Prostate gland (tissue), 2 donors: ENCODE measurements around the gene ARFIP1. TPM values are rescaled to one million over a fixed set of nuclear protein-coding genes. Genes with fewer than 3 reads are reported as not detected.
A peak's percentile ranks its signal among the peaks of the same experiment; 100 is the strongest.

Experiments
- DNase-seq: peaks from one replicate; pipeline ENCODE4 v3.0.0-alpha.2; 2019; ENCODE audit warnings: low spot score
- H3K27ac ChIP-seq, 2 donors: fragments of 200-600 bp; sonication (generic); 2 replicates each; pipeline ENCODE4 v1.5.1; 2017 to 2019
- H3K27me3 ChIP-seq: fragments of 200-600 bp; sonication (generic); replicated peaks from 2 replicates; pipeline ENCODE4 v1.5.1; 2019; ENCODE audit not compliant: insufficient read depth
- H3K36me3 ChIP-seq, 2 donors: fragments of 200-600 bp; sonication (generic); 1 replicate in 1 of 2; 2 replicates in 1 of 2; pipeline versions ENCODE4 v1.5.1 to v1.8.1; 2017 to 2019
- H3K4me1 ChIP-seq: fragments of 200-600 bp; sonication (generic); replicated peaks from 2 replicates; pipeline ENCODE4 v1.5.1; 2019
- H3K4me3 ChIP-seq, 2 donors: fragments of 200-600 bp; sonication (generic); 2 replicates each; pipeline ENCODE4 v1.5.1; 2017 to 2019
- H3K9me3 ChIP-seq: fragments of 200-600 bp; sonication (generic); 2 replicates; pipeline ENCODE4 v1.5.1; 2017
- POLR2A ChIP-seq: fragments of 450-650 bp; IDR thresholded peaks from one replicate; pipeline ENCODE4 v1.6.1; 2016; ENCODE audit warnings: antibody characterized with exemption, mild to moderate bottlenecking
- POLR2AphosphoS5 ChIP-seq: sonication (generic); formaldehyde crosslinking; IDR thresholded peaks from one replicate; pipeline ENCODE4 v1.6.1; 2017; ENCODE audit warnings: antibody characterized with exemption
- WGBS: methylation state at CpG from one replicate; pipeline ENCODE4 v1.1.5; 2018; 5-methylcytosine and 5-hydroxymethylcytosine counted together
- intact Hi-C: fragments of 100-400 bp; cut with DNase I; formaldehyde crosslinking; loops from one replicate; pipeline ENCODE4 v1.14.2; 2022
- total RNA-seq, 2 donors: library from RNA; depleted of rRNA; stranded (reverse); fragments of >200 nt; gene quantifications; one replicate each; pipeline ENCODE4 v1.1.0, GENCODE V29; 2016
- TF ChIP-seq, protein P1 (sequence below), 4 experiments: fragments of 200-600 bp in 2 of 4; fragments of 450-650 bp in 2 of 4; sonication (generic) in 2 of 4; IDR thresholded peaks; 1 replicate in 3 of 4; 2 replicates in 1 of 4; pipeline ENCODE4 v1.5.1; 2016 to 2019; ENCODE audit warnings: antibody characterized with exemption in 4 of 4, mild to moderate bottlenecking in 2 of 4, moderate library complexity in 2 of 4

ARFIP1 gene
- total RNA-seq, 2 donors from 2014 or later: 34.7 to 38.9 TPM

DNA sequence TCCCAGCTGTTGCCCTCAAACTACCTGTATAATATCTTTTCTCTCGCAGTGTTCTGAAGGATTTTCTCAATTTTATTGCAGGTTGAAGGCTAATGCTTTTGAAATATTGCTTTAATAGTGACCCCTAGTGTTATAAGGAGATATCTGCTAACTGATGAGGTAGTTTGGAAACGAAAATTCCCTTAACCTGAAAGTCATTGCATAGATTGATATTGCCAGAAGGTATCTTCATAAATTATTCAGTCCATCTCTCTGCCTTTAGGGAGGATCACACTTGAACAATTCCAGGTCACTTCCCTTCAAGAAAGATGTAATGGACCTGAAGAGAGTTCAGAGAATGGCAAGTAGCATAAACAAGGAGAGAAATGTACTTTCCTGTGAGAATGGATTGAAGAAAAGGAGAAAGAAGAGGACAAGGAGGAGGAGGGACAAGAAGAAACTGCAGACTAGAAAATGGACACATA is 44.3 kb upstream of the ARFIP1 start:
- H3K27ac ChIP-seq: no peak overlapping the region
- no peak overlapping the region for H3K4me3 ChIP-seq
- no peak for DNase-seq
- H3K9me3 ChIP-seq: no peaks in the 10 kb centered on the region
- no peaks in the 10 kb centered on the region for H3K27me3 ChIP-seq
- no peaks in the 10 kb centered on the region for H3K36me3 ChIP-seq
- intact Hi-C loops: loop anchor here (10.0 kb wide), 1 partner anchor 241 kb away; no protein-coding TSS in a partner anchor
- H3K4me1 ChIP-seq: no peaks in the 10 kb centered on the region
- TF ChIP-seq, protein P1, sequence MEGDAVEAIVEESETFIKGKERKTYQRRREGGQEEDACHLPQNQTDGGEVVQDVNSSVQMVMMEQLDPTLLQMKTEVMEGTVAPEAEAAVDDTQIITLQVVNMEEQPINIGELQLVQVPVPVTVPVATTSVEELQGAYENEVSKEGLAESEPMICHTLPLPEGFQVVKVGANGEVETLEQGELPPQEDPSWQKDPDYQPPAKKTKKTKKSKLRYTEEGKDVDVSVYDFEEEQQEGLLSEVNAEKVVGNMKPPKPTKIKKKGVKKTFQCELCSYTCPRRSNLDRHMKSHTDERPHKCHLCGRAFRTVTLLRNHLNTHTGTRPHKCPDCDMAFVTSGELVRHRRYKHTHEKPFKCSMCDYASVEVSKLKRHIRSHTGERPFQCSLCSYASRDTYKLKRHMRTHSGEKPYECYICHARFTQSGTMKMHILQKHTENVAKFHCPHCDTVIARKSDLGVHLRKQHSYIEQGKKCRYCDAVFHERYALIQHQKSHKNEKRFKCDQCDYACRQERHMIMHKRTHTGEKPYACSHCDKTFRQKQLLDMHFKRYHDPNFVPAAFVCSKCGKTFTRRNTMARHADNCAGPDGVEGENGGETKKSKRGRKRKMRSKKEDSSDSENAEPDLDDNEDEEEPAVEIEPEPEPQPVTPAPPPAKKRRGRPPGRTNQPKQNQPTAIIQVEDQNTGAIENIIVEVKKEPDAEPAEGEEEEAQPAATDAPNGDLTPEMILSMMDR (IDR thresholded peaks at IDR 0.05): peak in 3 of 4 experiments; percentile 43 to 70 (median 69)
- TF ChIP-seq POLR2AphosphoS5: no peak
- no peak for TF ChIP-seq POLR2A
- 14% methylated on average over 2 of the region's 2 CpGs for WGBS

DNA sequence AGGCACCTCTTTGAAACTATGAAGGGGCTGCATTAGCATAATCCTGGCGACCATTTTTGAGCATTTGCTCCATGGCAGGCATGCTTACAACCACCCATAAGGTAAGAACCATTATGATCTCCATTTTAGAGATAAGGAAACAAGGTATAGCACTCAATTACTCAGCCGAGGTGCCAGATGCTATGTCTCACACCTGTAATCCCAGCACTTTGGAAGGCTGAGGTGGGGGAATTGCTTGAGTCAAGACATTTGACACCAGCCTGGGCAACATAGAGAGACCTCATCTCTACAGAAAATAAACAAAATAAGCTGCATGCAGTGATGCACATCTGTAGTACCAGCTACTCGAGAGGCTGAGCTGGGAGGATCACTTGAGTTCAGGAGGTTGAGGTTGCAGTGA is 43.8 kb upstream of the ARFIP1 start:
- intact Hi-C loops: loop anchor here (10.0 kb wide), 1 partner anchor 241 kb away; no protein-coding TSS in a partner anchor
- no peaks in the 10 kb centered on the region for H3K36me3 ChIP-seq
- H3K4me1 ChIP-seq: no peaks in the 10 kb centered on the region
- H3K27me3 ChIP-seq: no peaks in the 10 kb centered on the region
- DNase-seq: no peak
- H3K9me3 ChIP-seq: no peaks in the 10 kb centered on the region
- H3K4me3 ChIP-seq: no peak overlapping the region
- 74% methylated on average over 3 of the region's 3 CpGs for WGBS
- TF ChIP-seq, protein P1 (IDR thresholded peaks at IDR 0.05): no peak
- H3K27ac ChIP-seq: no peak overlapping the region

- no peak for DNase-seq
- no peaks in the 10 kb centered on the region for H3K27me3 ChIP-seq
- H3K36me3 ChIP-seq: no peaks in the 10 kb centered on the region
- H3K4me1 ChIP-seq: no peaks in the 10 kb centered on the region
- intact Hi-C loops: loop anchor here (10.0 kb wide), 1 partner anchor 244 kb away; no protein-coding TSS in a partner anchor
- no peaks in the 10 kb centered on the region for H3K9me3 ChIP-seq
- WGBS: 52% methylated on average over 3 of the region's 3 CpGs
- TF ChIP-seq, protein P1 (IDR thresholded peaks at IDR 0.05): no peak
- no peak for TF ChIP-seq POLR2AphosphoS5
- TF ChIP-seq POLR2A: no peak
- H3K27ac ChIP-seq: no peak overlapping the region
- H3K4me3 ChIP-seq: no peak overlapping the region
Measured at GRCh38 chr4:152738827-152739226, 40.9 kb upstream of the ARFIP1 start.

GRCh38 chr4:152747444-152747843 is 32.3 kb upstream of the ARFIP1 start:
- WGBS: 55% methylated on average over 2 of the region's 2 CpGs

DNA sequence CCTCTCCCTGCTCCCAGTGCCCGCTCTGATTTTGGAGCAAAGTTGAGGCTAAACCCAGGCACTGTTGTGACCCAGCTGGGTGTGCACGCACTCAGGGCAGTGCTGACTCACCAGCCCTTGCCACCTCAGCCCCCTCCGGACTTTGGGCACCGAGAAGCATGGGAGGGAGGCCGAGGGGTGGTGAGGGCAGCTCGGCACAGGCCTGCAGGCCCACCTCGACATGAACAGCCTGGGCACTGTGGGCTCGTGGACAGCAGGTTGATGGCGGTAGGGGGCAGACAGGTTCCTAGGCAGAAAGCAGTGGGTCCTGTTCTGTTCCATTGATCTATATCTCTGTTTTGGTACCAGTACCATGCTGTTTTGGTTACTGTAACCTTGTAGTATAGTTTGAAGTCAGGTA is 31.1 kb upstream of the ARFIP1 start:
- H3K27ac ChIP-seq: no peak overlapping the region
- no peaks in the 10 kb centered on the region for H3K4me1 ChIP-seq
- TF ChIP-seq POLR2A (no peak), POLR2AphosphoS5 (no peak)
- TF ChIP-seq, protein P1 (IDR thresholded peaks at IDR 0.05): no peak
- no peak overlapping the region for H3K4me3 ChIP-seq
- H3K36me3 ChIP-seq: no peaks in the 10 kb centered on the region
- intact Hi-C loops: no loop called here
- H3K9me3 ChIP-seq: no peaks in the 10 kb centered on the region
- WGBS: 97% methylated on average over 9 of the region's 9 CpGs
- no peaks in the 10 kb centered on the region for H3K27me3 ChIP-seq
- no peak for DNase-seq

More at GRCh38 chr4:152747444-152747843, 32.3 kb upstream of the ARFIP1 start:
- TF ChIP-seq POLR2A (no peak), POLR2AphosphoS5 (no peak)
- TF ChIP-seq, protein P1 (IDR thresholded peaks at IDR 0.05): no peak
- intact Hi-C loops: no loop called here
- DNase-seq: no peak
- H3K4me3 ChIP-seq: no peak overlapping the region
- H3K4me1 ChIP-seq: no peaks in the 10 kb centered on the region
- no peaks in the 10 kb centered on the region for H3K9me3 ChIP-seq
- no peak overlapping the region for H3K27ac ChIP-seq
- H3K27me3 ChIP-seq: no peaks in the 10 kb centered on the region
- H3K36me3 ChIP-seq: no peaks in the 10 kb centered on the region
